Panc1 (cell line): ENCODE measurements around the gene LRRC10B. TPM values are rescaled to one million over a fixed set of nuclear protein-coding genes. Genes with fewer than 3 reads are reported as not detected.

ENCODE experiments used
- ATAC-seq: fragments of 200-7000 bp; cut with Tn5 transposase; 2 replicates; pipeline ENCODE4 v1.9.1; 2020; ENCODE audit warnings: mild to moderate bottlenecking, moderate library complexity
- BruUV-seq: library from RNA; stranded (reverse); fragments of 400-500 nt; replicated peaks from 2 replicates; lab custom pipeline; 2021; lab: Mats Ljungman, UMichigan
- CTCF ChIA-PET: fragments of 300-600 bp; sonication (Branson Sonifier 250); formaldehyde crosslinking; loops from one replicate; lab custom pipeline; 2022; ENCODE audit warnings: antibody characterized with exemption; lab: Charles Lee
- POLR2A ChIA-PET: fragments of 300-600 bp; sonication (Branson Sonifier 250); formaldehyde crosslinking; loops from one replicate; lab custom pipeline; 2022; ENCODE audit warnings: antibody characterized with exemption; lab: Charles Lee
- DNase-seq: peaks from one replicate; pipeline ENCODE4 v3.0.0-alpha.2; 2010; ENCODE audit warnings: low read depth, low spot score
- H3K27ac ChIP-seq: 2 replicates; pipeline ENCODE4 v1.5.1; 2011; ENCODE audit warnings: mild to moderate bottlenecking, low read length, inconsistent platforms
- H3K27me3 ChIP-seq: fragments of 200-500 bp; sonication (Bioruptor generic); 2 replicates; pipeline ENCODE4 v1.6.0; 2014; ENCODE audit warnings: low read length, inconsistent platforms; ENCODE audit not compliant: control insufficient read depth, insufficient read depth
- H3K36me3 ChIP-seq: fragments of 200-500 bp; sonication (Bioruptor generic); 2 replicates; pipeline ENCODE4 v1.5.1; 2014; ENCODE audit warnings: inconsistent platforms, mild to moderate bottlenecking, low read length, moderate library complexity; ENCODE audit not compliant: control insufficient read depth, insufficient read depth
- H3K4me1 ChIP-seq: 2 replicates; pipeline ENCODE4 v1.5.1; 2011; ENCODE audit warnings: inconsistent platforms, mild to moderate bottlenecking, low read length, moderate library complexity; ENCODE audit not compliant: control insufficient read depth, insufficient read depth
- H3K4me3 ChIP-seq, 2 experiments: 2 replicates each; pipeline ENCODE4 v1.5.1; 2011 to 2012; ENCODE audit warnings: low read depth in 2 of 2, low read length in 2 of 2, mild to moderate bottlenecking in 2 of 2, inconsistent platforms in 1 of 2, moderate library complexity in 1 of 2
- H3K9me3 ChIP-seq: fragments of 200-500 bp; sonication (Bioruptor generic); 2 replicates; pipeline ENCODE4 v1.5.1; 2014; ENCODE audit warnings: low read depth, mild to moderate bottlenecking, inconsistent platforms, low read length, moderate library complexity; ENCODE audit not compliant: control insufficient read depth, insufficient read depth
- POLR2AphosphoS5 ChIP-seq: IDR thresholded peaks from 2 replicates; pipeline ENCODE4 v1.6.1; 2012; ENCODE audit warnings: mild to moderate bottlenecking, low read depth, low read length, moderate library complexity
- SIN3A ChIP-seq: IDR thresholded peaks from 2 replicates; pipeline ENCODE4 v1.6.1; 2012; ENCODE audit warnings: low read depth, mild to moderate bottlenecking, low read length, moderate library complexity, borderline replicate concordance; ENCODE audit not compliant: insufficient read depth
- TCF7L2 ChIP-seq: IDR thresholded peaks from 2 replicates; pipeline ENCODE4 v1.6.1; 2011; ENCODE audit warnings: mild to moderate bottlenecking, low read depth, low read length, inconsistent platforms
- in situ Hi-C: cut with HindIII; loops from 2 replicates; pipeline ENCODE4 v1.10.0; 2016; ENCODE audit warnings: low sequenced_read_pairs, low pct_unique_long_range_greater_than_20kb
- intact Hi-C: fragments of 100-400 bp; cut with micrococcal nuclease; formaldehyde crosslinking; loops from one replicate; pipeline ENCODE4 v1.10.0; 2022; ENCODE audit not compliant: unreplicated experiment
- total RNA-seq: library from RNA; stranded (reverse); gene quantifications from one replicate; pipeline ENCODE4 v1.2.1, GENCODE V29; 2021; ENCODE audit not compliant: unreplicated experiment
- TF ChIP-seq, protein P1 (sequence below): fragments of 450-650 bp; IDR thresholded peaks from 2 replicates; pipeline ENCODE4 v1.5.1; 2017; ENCODE audit warnings: mild to moderate bottlenecking
- TF ChIP-seq, protein P2 (sequence below), 2 experiments: IDR thresholded peaks; 2 replicates each; pipeline ENCODE4 v1.6.1; 2011 to 2012; ENCODE audit warnings: low read depth in 2 of 2, control low read depth in 1 of 2, low read length in 1 of 2, mild to moderate bottlenecking in 1 of 2, moderate library complexity in 1 of 2; ENCODE audit not compliant: insufficient read depth in 1 of 2

LRRC10B gene
- total RNA-seq, 1 experiment from 2014 or later: 0.23 TPM

GRCh38 chr11:61510166-61510919 is 1.8 kb downstream of the LRRC10B start:
- no peaks in the 10 kb centered on the region for H3K9me3 ChIP-seq
- H3K4me1 ChIP-seq: no peaks in the 10 kb centered on the region
- ATAC-seq: no peak
- BruUV-seq: no TSS peak
- TF ChIP-seq, protein P1, sequence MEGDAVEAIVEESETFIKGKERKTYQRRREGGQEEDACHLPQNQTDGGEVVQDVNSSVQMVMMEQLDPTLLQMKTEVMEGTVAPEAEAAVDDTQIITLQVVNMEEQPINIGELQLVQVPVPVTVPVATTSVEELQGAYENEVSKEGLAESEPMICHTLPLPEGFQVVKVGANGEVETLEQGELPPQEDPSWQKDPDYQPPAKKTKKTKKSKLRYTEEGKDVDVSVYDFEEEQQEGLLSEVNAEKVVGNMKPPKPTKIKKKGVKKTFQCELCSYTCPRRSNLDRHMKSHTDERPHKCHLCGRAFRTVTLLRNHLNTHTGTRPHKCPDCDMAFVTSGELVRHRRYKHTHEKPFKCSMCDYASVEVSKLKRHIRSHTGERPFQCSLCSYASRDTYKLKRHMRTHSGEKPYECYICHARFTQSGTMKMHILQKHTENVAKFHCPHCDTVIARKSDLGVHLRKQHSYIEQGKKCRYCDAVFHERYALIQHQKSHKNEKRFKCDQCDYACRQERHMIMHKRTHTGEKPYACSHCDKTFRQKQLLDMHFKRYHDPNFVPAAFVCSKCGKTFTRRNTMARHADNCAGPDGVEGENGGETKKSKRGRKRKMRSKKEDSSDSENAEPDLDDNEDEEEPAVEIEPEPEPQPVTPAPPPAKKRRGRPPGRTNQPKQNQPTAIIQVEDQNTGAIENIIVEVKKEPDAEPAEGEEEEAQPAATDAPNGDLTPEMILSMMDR: no peak
- no peak for TF ChIP-seq SIN3A
- TF ChIP-seq, protein P2, sequence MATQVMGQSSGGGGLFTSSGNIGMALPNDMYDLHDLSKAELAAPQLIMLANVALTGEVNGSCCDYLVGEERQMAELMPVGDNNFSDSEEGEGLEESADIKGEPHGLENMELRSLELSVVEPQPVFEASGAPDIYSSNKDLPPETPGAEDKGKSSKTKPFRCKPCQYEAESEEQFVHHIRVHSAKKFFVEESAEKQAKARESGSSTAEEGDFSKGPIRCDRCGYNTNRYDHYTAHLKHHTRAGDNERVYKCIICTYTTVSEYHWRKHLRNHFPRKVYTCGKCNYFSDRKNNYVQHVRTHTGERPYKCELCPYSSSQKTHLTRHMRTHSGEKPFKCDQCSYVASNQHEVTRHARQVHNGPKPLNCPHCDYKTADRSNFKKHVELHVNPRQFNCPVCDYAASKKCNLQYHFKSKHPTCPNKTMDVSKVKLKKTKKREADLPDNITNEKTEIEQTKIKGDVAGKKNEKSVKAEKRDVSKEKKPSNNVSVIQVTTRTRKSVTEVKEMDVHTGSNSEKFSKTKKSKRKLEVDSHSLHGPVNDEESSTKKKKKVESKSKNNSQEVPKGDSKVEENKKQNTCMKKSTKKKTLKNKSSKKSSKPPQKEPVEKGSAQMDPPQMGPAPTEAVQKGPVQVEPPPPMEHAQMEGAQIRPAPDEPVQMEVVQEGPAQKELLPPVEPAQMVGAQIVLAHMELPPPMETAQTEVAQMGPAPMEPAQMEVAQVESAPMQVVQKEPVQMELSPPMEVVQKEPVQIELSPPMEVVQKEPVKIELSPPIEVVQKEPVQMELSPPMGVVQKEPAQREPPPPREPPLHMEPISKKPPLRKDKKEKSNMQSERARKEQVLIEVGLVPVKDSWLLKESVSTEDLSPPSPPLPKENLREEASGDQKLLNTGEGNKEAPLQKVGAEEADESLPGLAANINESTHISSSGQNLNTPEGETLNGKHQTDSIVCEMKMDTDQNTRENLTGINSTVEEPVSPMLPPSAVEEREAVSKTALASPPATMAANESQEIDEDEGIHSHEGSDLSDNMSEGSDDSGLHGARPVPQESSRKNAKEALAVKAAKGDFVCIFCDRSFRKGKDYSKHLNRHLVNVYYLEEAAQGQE (IDR thresholded peaks at IDR 0.05; ENCODE audit: insufficient read depth in 1 of 2, low read depth in 2 of 2, low read length in 1 of 2): no peak
- no peak for TF ChIP-seq TCF7L2
- TF ChIP-seq POLR2AphosphoS5: no peak
- peaks cover 4% of the 10 kb centered on the region; the same call in 1 of the 2 replicates for H3K27me3 ChIP-seq
- POLR2A ChIA-PET: no interaction called here
- in situ Hi-C loops: no loop called here
- intact Hi-C loops: loop anchor here (10.0 kb wide), 1 partner anchor 66 kb away; no protein-coding TSS in a partner anchor
- H3K27ac ChIP-seq: no peak overlapping the region
- CTCF ChIA-PET: interaction anchor here (0.6 kb wide), 1 partner anchor 77 kb away, joined by 4 read pairs; no protein-coding TSS in a partner anchor
- no peak overlapping the region for H3K4me3 ChIP-seq
- H3K36me3 ChIP-seq: no peaks in the 10 kb centered on the region
- no peak for DNase-seq

DNA sequence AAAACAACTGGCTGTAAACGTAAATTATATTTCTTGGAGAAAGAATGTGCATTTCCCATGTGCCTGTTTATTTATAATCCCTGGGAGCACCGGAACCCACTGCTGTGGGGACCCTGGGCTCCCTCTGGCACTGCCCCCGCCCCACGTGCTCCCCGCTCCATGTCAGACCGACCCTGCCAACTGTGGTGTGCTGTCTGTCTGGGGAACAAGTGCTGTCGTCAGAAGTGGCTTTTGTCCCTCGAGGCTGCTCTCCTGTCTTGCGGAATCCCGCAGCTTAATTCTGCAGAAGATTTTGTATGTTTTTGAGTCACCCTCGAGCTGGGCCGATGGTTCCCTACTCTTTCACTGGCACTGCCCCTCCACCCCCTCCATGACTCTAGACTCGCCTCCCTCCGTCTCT is 2.4 kb downstream of the LRRC10B start:
- in situ Hi-C loops: no loop called here
- TF ChIP-seq, protein P2 (IDR thresholded peaks at IDR 0.05; ENCODE audit: insufficient read depth in 1 of 2, low read depth in 2 of 2, low read length in 1 of 2): no peak
- no peak for TF ChIP-seq POLR2AphosphoS5
- no peak for TF ChIP-seq SIN3A
- TF ChIP-seq TCF7L2: no peak
- TF ChIP-seq, protein P1: no peak
- intact Hi-C loops: loop anchor here (10.0 kb wide), 1 partner anchor 66 kb away; no protein-coding TSS in a partner anchor
- no peaks in the 10 kb centered on the region for H3K36me3 ChIP-seq
- BruUV-seq: no TSS peak
- H3K4me3 ChIP-seq: no peak overlapping the region
- DNase-seq (no peak), ATAC-seq (no peak)
- ChIA-PET CTCF (interaction anchor here (0.6 kb wide), 1 partner anchor 76 kb away, joined by 4 read pairs; no protein-coding TSS in a partner anchor), POLR2A (no interaction called here)
- H3K9me3 ChIP-seq: no peaks in the 10 kb centered on the region
- no peak overlapping the region for H3K27ac ChIP-seq
- no peaks in the 10 kb centered on the region for H3K4me1 ChIP-seq
- peaks cover 4% of the 10 kb centered on the region; the same call in 1 of the 2 replicates for H3K27me3 ChIP-seq
